GM20431 (cell line): ENCODE data around the gene MLLT1.

ENCODE experiments used
- in situ Hi-C: fragments of 300-500 bp; cut with MseI, MboI; formaldehyde crosslinking; loops from one replicate; pipeline ENCODE4 v1.15.0; 2020; ENCODE audit warnings: low sequenced_read_pairs; ENCODE audit not compliant: unreplicated experiment

Gene MLLT1

DNA sequence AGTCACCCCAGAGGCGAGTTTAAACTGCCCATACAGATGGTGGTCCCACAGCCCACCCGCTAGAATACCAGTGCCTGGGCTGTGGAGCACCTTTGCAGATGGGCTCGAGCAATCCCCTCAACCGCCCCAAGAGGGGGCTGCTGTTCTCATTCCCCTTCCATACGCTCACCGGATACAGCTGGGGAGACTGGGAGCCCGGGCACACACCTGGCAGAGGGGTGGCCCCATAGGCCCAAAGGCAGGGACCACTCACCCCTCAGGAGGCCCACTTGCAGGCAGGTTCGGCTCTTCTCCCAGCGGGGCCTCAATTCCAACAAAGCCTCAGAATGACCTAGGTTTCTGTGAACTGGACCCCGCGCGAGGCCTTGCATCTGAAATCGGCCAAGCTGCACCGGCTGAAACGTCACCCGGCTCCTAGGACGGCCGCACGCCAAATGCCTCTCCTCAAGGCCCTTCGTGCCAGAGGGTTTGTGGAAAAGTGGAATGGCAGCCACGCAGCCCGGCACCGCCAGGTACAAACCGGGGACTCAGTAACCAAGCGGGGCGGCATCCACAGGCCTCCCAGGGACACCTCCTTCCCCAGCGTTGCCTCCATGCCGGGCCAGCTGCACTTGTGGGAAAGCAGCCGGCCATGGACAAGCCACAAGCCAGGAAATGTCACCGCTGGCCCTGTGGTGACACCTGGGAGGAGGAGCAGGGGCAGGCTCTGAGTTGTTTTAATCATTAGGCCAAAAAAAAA is 18.7 kb downstream of the MLLT1 start:
- in situ Hi-C loops, result no loop called here

DNA sequence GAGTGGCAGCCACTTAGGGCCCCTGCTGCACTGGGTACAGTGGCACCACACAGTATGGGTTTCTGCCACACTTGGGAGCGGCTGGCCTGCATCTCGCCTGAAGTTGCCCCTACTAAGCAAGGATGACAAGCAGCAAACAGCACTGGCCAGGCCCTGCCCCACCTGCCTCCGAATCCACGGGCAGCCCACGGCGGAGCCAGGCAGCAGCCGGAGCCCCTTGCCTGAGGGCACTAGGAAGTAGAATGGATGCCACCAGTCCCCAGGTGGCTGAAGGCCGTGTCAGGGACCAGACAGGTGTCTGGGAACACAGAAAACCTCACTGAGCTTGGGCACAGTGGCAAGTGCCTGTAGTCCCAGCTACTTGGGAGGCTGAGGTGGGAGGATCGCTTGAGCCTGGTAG is 19.4 kb downstream of the MLLT1 start:
- in situ Hi-C loops, result no loop called here

DNA sequence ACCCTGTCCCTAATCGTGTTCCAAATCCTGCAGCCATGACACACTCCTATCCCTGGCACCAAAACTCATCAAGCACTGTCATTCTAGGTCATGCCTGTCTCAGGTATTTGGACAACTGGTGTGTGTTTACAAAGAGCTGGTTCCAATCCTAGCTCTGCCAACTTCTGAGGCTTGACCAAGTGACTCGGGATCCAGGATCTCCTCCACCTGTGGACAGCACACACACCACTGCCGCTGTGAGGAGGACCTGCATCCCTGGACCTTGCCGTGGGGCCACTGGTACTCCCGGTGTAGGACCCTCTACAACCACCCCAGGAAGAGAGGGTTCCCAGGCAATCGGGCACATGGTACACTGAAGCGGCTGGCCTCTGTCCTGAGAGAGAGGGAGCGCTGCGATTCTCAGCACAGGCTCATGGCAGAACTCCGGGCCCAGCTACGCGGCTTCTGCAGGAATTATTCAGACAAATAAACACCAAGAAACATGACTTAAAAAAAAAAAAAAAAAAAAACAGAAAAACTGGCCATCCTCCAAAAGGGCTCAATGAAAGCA is 20.4 kb downstream of the MLLT1 start:
- in situ Hi-C loops, result no loop called here

DNA sequence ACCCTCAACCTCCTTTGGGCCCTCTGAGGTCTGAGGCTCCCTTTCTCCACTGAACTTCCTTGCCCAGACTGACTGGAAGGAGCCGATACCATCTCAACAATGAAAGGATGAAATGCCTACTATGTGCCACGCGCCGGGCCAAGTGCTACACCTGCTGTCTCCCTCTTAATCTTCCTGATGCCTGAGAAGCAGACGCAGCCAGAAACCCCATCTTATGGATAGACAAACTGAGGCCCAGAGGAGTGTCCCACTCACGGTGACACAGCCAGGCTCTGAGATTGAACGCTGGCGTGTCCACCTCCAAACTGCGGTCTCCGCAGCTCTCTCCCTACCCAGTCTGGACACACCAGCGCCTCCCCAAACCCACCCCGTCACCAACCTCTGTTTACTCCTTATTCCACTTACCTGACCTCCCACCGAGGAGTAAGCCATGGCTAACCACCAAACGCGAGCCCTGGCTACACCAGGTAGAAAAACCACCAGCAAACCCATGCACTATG is 20.9 kb downstream of the MLLT1 start:
- in situ Hi-C loops, result no loop called here

DNA sequence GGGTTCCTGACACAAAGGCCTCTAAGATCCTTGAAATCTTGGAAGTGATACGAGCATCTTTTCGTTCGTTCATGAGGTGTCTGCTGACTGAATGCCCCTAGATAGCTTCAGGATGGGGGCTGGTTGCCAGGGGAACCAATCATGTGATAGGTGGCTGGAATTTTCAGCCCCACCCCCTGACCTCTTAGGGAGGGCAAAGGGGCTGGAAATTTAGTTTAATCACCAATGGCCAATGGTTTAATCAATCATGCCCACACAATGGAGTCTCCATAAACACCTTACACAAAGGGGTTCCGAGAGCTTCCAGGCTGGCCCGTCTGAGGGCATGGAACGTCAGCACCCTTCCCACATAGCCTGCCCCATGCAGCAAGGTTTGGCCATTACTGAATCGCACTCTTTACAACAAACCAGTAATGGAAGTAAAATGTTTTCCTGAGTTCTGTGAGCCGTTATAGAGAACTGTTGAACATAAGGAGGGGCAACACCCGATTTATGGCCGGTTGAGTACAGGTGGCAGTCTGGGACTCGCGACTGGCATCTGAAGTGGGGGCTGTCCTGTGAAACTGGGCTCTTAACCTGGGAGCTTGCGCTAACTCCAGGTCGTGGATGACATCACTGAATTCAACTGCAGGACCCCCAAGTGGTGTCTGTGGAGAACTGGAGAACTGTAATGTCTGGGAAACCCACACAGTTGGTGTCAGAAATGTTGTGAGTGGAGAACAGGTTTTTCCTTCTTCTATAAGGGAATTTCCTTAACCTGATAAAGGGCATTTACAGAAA is 25.6 kb downstream of the MLLT1 start:
- in situ Hi-C loops, result no loop called here

DNA sequence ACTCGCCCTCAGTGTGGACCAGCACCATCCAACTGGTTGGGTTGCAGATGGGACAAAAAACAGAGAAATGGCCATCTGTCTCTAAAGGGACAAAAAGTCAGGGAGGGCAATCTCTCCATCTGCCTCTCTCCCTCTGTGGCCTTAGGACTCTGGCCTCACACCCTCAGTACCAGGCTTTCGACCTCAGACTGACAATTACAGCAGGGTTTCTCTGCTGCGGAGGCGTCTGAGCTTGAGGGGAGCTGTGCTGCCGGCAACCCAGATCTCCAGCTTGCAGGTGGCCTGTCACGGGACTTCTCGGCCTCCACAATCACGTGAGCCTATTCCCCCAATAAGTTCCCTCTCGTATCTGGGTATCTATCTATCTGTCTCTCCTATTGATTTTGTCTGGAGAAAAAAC is 27.7 kb downstream of the MLLT1 start:
- in situ Hi-C loops, result no loop called here

DNA sequence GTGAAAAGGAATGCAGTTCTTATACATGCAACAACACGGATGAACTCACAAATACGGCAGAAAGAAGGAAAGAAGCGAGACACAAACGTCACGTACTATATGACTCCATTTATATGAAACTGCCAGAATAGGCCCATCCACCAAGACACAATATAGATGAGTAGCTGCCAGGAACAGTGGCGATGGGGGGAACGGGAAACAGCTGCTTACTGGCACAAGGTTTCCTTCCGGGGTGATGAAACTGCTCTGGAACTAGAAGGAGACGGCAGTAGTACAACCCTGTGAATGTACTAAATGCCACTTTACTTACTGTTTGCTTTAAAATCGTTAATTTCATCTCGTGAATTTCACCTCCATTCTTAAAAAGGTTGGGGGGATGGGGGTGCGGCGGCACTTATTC is 28.9 kb downstream of the MLLT1 start:
- in situ Hi-C loops, result no loop called here

DNA sequence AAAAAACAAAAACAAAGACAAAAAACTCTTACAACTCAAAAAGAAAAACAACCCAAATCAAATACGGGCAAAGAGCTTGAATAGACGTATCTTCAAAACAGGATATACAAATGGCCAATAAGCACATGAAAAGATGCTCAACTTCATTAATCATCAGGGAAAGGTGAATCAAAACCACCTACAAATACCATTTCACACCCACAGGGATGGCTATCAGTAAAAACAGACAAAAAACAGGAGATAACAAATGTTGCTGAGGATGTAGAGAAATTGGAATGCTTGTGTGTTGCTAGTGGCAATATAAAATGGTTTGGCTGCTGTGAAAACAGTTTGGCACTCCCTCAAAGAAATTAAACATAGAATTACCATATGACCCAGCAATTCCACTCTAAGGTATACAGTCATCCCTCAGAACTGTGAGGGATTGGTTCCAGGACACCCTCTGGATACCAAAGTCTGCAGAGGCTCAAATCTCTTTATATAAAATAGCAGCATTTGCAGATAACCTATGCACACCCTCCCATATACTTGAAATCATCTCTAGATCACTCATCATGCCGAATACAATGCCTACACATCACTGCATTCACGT is 29.7 kb downstream of the MLLT1 start:
- in situ Hi-C loops, result no loop called here

DNA sequence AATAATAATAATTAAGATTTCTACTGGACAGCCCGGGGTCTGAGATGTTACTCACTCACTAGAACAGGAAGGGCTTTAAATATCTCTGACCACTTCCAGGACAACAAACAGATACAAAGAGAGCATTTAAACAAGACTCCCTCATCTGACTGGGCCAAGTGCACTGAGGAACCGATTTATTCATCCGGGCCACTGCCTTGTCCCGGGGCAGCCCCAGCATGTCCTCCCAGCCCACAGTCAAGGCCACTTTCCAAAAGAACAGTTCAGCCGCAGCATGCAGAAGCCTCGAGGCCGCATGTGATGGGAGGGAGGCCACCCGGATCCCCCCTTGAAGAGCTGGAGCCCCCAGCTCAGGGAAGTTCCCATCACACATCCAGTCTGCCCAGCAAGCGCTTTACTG is 30.5 kb downstream of the MLLT1 start:
- in situ Hi-C loops, result no loop called here

DNA sequence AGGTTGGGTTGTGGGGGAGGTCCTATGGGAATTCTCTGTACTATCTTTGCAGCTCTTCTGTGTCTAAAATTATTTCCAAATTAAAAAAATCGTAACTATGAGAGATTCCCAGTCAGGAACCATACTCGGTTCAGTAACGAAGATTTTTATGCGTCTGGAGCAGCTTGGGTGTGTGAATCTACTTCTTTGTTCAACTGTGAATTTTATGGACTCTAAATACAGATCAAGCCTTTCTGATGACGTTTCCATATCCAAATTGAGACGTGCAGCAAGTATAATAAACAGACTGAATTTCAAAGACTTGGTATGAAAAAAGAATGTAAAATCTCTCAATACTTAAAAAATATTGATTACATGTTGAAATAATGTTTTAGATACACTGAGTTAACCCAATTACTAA is 30.9 kb downstream of the MLLT1 start:
- in situ Hi-C loops, result no loop called here

DNA sequence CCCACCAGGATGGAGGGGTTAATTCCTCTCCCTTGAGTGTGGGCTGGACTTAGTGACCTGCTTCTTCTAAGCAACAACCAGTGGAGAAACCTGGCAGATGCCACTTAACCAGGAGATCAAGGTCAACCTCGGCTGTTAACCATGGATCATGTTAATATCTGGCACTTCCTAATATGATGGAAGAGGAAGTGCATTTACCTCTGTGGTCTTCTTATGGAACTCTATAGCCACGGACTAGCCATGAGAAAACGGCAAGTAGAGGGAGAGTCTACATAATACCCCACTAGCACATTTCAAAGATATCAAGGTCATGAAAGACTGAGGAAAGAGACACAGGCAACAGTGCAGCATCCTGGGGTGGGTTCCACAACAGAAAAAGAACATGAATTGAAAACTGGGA is 31.4 kb downstream of the MLLT1 start:
- in situ Hi-C loops, result no loop called here

DNA sequence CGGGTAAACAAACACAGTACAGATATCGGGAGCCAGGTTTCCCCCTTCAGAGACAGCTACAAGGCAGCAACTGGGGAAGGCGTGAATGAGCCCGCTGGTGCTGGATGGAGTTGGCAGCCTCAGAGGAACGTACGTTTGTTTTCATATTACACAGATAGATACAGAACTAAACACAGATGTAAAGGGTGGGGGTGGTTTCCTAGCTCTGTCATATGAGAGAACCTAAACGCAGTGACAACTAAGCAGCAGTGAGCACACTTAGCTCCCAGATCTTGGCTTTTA is 32.8 kb downstream of the MLLT1 start:
- in situ Hi-C loops, result no loop called here

DNA sequence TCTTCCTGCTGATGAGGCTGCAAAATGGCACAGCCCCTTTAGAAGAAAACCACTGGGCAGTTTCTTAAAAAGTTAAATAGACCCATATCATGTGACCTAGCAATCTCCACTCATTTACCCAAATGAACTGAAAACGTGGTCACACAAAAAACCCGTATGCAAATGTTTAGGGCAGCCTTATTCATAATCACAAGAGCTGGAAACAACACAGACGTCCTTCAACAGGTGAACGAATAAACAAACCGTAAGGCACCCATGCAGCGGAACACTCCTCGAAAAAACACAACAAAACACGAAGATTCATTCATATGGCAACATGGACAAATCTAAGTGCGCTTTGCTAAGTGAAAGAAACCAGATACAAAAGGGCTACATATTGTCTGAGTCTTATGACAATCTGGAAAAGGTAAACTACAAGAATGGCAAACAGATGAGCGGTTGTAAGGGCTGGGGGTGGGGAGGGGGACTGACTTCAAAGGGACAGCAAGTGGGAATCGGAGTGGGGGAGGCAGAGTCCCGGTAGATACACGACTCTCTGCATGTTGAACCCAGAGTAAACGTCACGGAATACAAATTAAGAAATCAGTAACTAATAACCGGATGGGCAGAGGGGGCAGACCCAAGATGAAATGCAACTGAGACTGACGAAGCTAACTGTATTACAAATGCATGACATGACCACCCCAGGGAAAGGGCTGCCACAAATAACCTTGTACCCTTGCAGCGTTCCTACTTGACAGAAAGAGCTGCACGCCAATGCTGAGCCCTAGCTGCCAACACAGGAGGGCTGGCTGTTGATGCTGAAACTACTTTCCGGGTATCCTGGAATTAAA is 33.4 kb downstream of the MLLT1 start:
- in situ Hi-C loops, result no loop called here

DNA sequence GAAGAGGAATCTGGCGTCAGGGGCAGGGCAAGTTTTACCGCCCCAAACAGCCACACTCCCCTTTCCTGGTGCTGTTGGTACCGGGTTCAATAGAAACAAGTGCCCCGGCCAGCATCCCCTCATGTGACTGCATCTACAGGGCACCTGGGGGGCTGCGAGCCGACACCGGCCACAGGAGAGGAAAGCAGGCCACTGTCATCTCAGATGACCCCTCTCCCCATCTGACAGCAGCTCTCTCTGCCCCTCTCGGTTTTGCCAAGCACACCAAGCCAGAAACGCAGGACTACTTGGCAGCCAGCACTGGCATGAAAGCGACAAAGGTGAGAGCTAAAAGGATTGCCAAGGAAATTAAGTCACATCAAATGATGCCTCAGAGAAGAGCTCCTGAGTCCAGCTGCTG is 37.1 kb downstream of the MLLT1 start:
- in situ Hi-C loops, result no loop called here

DNA sequence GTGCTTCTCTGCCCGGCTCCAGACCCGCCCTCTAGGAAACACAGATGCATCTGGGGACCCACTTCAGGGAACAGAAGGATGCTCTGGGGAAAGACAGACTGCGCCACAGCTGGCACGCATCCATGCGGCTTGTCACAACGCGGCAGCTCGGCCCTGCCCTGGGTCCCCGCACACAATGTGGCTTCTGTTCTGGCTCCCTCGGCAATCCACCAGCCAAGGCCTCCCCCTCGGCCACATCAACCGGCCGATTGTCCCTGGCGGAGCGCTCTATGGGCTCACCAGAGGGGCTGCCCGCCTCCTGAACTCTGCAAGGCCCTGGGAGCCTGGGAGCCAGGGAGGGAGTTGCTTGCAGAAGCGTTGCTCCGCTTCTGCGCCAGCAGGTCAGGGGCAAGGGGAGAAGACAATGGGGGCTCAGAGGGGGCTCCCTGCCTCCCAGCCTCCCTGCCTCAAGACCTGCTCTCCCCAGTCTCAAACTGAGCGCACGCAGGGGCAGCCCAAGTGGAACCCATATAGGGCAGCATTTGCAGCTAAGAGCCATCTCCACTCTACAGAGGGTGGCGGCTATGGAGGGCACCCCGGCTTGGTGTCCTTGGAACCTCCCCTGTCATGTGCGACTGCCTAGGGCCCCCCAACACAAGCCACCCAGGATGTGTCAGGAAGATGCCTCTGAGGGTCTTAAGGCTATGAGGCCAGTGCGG is 37.9 kb downstream of the MLLT1 start:
- in situ Hi-C loops, result no loop called here

DNA sequence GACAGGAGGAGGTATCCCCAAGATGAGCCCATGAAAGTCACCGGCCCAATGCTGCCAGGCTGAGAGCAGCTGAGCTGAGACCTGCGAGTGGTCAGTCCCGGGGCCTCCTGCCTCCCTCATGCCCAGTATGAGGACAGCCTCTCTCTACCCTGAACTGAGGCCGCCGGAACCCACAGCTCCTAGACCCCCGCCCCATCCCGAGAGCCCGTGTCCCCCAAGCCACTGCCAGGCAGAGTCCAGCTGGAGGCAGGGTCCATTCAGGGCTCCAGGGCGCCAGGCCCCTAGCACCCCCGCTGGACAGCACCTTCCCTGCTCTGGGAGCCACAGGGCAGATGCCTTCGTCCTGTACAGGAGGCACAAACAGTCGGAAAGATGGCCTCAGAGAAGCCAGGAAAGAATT is 38.7 kb downstream of the MLLT1 start:
- in situ Hi-C loops, result no loop called here

DNA sequence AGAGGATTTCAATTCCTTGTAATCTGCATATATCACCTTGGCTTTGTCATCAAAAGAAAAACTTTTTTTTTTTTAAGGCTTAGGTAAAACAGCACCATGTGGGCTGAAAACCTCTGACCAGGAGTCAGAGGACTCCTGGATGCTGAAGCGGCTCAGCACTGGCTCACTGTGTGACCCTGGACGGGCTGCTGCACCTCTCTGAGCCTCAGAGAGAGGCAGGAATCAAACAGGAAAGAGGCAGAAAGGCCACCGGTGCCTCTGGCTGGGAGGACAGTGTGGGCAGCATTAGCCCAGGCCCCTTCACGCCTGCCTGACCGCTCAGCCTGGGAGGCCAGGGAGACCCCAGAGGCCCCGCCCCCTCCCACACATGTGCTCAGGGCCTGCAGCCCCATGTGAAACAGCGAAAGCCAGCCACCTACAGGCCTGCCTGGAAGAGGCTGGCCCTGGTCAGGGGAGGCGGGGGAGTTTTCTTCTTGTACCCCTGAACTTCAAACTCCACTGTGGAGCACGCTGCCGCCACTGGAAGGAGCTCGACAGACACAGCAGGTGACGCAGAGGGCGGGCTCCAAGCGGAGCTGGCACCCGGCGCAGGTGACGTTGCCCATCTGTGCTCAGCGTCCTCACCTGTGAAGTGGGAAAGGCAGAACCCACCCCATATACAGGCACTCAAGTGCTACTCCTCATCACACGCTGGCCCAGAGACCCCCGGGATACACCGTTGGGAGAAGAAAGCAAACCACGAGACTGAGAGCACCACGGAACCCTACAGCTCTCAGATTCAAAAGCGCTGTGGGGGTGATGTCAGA is 39.7 kb downstream of the MLLT1 start:
- in situ Hi-C loops, result no loop called here

DNA sequence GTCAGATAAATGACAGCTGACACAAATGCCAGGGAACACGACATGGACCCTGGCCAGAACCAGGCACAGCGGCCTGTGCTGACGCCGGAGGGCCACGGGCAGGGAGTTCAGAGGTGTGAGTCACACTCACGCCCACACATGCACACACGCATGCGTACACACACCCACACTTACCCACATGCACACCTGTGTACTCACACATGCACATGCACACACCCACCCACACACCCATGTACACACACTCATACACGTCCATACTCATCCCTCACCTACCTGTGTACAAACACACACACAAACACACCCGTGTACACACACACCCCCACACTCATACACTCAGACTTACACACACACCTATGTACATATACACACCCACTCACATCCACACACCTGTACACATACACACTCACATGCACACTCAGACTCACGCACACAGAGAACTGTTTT is 40.4 kb downstream of the MLLT1 start:
- in situ Hi-C loops, result no loop called here
